K562 (cell line): ENCODE measurements around the gene PHACTR2. TPM values are rescaled to one million over a fixed set of nuclear protein-coding genes. Genes with fewer than 3 reads are reported as not detected.
A peak's percentile ranks its signal among the peaks of the same experiment; 100 is the strongest.

Source experiments
- ATAC-seq: fragments of 200-7000 bp; cut with Tn5 transposase; 3 replicates; pipeline ENCODE4 v1.9.1; 2020; ENCODE audit warnings: moderate library complexity
- BruUV-seq: library from RNA; stranded (reverse); fragments of 400-500 nt; replicated peaks from 2 replicates; lab custom pipeline; 2021; lab: Mats Ljungman, UMichigan
- CTCF ChIA-PET: fragments of 300-600 bp; formaldehyde crosslinking; extraction: SDS; loops from one replicate; lab custom pipeline; 2021; ENCODE audit warnings: low intra/inter-chr PET ratio; lab: Yijun Ruan, JAX
- POLR2A ChIA-PET: fragments of 300-600, 350-650 bp; sonication (Branson Sonifier 250); formaldehyde crosslinking; extraction: SDS; loops from one replicate; lab custom pipeline; 2021; ENCODE audit warnings: antibody characterized with exemption, inconsistent platforms; lab: Yijun Ruan, JAX
- DNase-seq, 4 experiments: peaks; one replicate each; pipeline versions ENCODE4 v3.0.0 to v3.0.0-alpha.2; 2011 to 2018; ENCODE audit warnings: low spot score in 3 of 4, mixed read lengths in 3 of 4; ENCODE audit errors: extremely low read depth in 1 of 4
- FAIRE-seq: peaks from 2 replicates; lab custom pipeline; 2011; peaks lifted over from hg19 to GRCh38; lab: Jason Lieb, UNC
- H2AFZ ChIP-seq: 2 replicates; pipeline ENCODE4 v1.6.0; 2011; ENCODE audit warnings: low read depth, low read length, control low read depth, inconsistent platforms
- H3K27ac ChIP-seq: fragments of 200-600 bp; 3 replicates; pipeline ENCODE4 v1.8.0; 2011; ENCODE audit warnings: low read depth, mild to moderate bottlenecking, control low read depth, inconsistent platforms, low read length, moderate library complexity, mixed read lengths; ENCODE audit errors: extremely low read depth
- H3K27me3 ChIP-seq, 2 experiments: fragments of 300-600 bp in 1 of 2; 2 replicates in 1 of 2; 3 replicates in 1 of 2; pipeline versions ENCODE4 v1.6.0 to v1.8.0; 2011; ENCODE audit warnings: inconsistent platforms in 2 of 2, low read length in 2 of 2, mild to moderate bottlenecking in 1 of 2, mixed read lengths in 1 of 2, moderate library complexity in 1 of 2; ENCODE audit not compliant: control insufficient read depth in 2 of 2, insufficient read depth in 2 of 2
- H3K36me3 ChIP-seq: fragments of 300-600 bp; 3 replicates; pipeline ENCODE4 v1.8.0; 2011; ENCODE audit warnings: mild to moderate bottlenecking, low read length, inconsistent platforms; ENCODE audit not compliant: control insufficient read depth, insufficient read depth
- H3K4me1 ChIP-seq, 2 experiments: fragments of 200-600 bp in 1 of 2; replicated peaks in 1 of 2; 2 replicates in 1 of 2; 3 replicates in 1 of 2; pipeline versions ENCODE4 v1.5.1 to v1.8.0; 2011; ENCODE audit warnings: inconsistent platforms in 2 of 2, low read length in 2 of 2, mild to moderate bottlenecking in 1 of 2, mixed read lengths in 1 of 2, moderate library complexity in 1 of 2; ENCODE audit not compliant: control insufficient read depth in 2 of 2, insufficient read depth in 2 of 2
- H3K4me2 ChIP-seq: 2 replicates; pipeline ENCODE4 v1.6.1; 2011; ENCODE audit warnings: low read length, control low read depth, inconsistent platforms, mixed read lengths; ENCODE audit not compliant: insufficient read depth
- H3K4me3 ChIP-seq: fragments of 200-600 bp; sonication (generic), shearing (Covaris generic); 2 replicates; pipeline ENCODE4 v1.5.1; 2016; ENCODE audit warnings: control low read depth, inconsistent platforms
- H3K79me2 ChIP-seq: fragments of 200-600 bp; 3 replicates; pipeline ENCODE4 v1.8.0; 2011; ENCODE audit warnings: low read length, inconsistent platforms; ENCODE audit not compliant: control insufficient read depth, insufficient read depth
- H3K9ac ChIP-seq, 2 experiments: 2 replicates each; pipeline versions ENCODE4 v1.6.0 to v1.6.1; 2011; ENCODE audit warnings: low read depth in 2 of 2, low read length in 2 of 2, control low read depth in 1 of 2, inconsistent platforms in 1 of 2, mild to moderate bottlenecking in 1 of 2, mixed read lengths in 1 of 2; ENCODE audit not compliant: insufficient read depth in 1 of 2
- H3K9me1 ChIP-seq: one replicate; pipeline ENCODE4 v1.6.0; 2011; ENCODE audit warnings: inconsistent platforms, mild to moderate bottlenecking, low read length, moderate library complexity; ENCODE audit not compliant: control insufficient read depth, insufficient read depth
- H3K9me3 ChIP-seq: replicated peaks from 2 replicates; pipeline ENCODE4 v1.5.1; 2011; ENCODE audit warnings: low read depth, low read length, inconsistent platforms; ENCODE audit not compliant: control insufficient read depth, insufficient read depth
- H4K20me1 ChIP-seq: replicated peaks from 2 replicates; pipeline ENCODE4 v1.6.1; 2011; ENCODE audit warnings: low read length, inconsistent platforms, mixed read lengths; ENCODE audit not compliant: control insufficient read depth, insufficient read depth
- GMEB1 ChIP-seq: fragments of 250-450 bp; sonication (Bioruptor Pico); IDR thresholded peaks from 2 replicates; pipeline ENCODE4 v1.4.0; 2020; ENCODE audit warnings: mild to moderate bottlenecking
- MAZ ChIP-seq, 2 experiments: fragments of 450-650 bp in 1 of 2; sonication (generic) in 1 of 2; formaldehyde crosslinking; IDR thresholded peaks in 1 of 2; conservative IDR thresholded peaks in 1 of 2; 2 replicates each; pipeline versions ENCODE4 v1.4.0 to v1.5.0; 2020; ENCODE audit warnings: mild to moderate bottlenecking in 1 of 2, missing genetic modification reagents in 1 of 2
- MBD2 ChIP-seq: sonication (generic); IDR thresholded peaks from 2 replicates; pipeline ENCODE4 v1.6.1; 2016; ENCODE audit warnings: low read depth, borderline replicate concordance
- NBN ChIP-seq: fragments of 450-650 bp; IDR thresholded peaks from 2 replicates; pipeline ENCODE4 v1.6.1; 2016; ENCODE audit warnings: low read depth, mild to moderate bottlenecking
- NR2C1 ChIP-seq, 2 experiments: fragments of 450-650 bp; IDR thresholded peaks; 2 replicates each; pipeline ENCODE4 v1.6.1; 2017; ENCODE audit warnings: mild to moderate bottlenecking in 2 of 2, antibody characterized with exemption in 1 of 2, inconsistent platforms in 1 of 2, missing compliant biosample characterization in 1 of 2, missing genetic modification characterization in 1 of 2
- NR2C2 ChIP-seq, 2 experiments: fragments of 200-800 bp in 1 of 2; sonication (Bioruptor generic) in 1 of 2; sonication (generic) in 1 of 2; formaldehyde crosslinking in 1 of 2; IDR thresholded peaks; 2 replicates each; pipeline versions ENCODE4 v1.6.1 to v1.8.0; 2016 to 2022; ENCODE audit warnings: mild to moderate bottlenecking in 1 of 2, missing compliant biosample characterization in 1 of 2, missing genetic modification characterization in 1 of 2, missing genetic modification reagents in 1 of 2
- NR3C1 ChIP-seq: sonication (generic); formaldehyde crosslinking; IDR thresholded peaks from 2 replicates; pipeline ENCODE4 v1.8.1; 2022; ENCODE audit warnings: missing genetic modification reagents
- ZFP30 ChIP-seq: fragments of 250-450 bp; sonication (Bioruptor Pico); IDR thresholded peaks from 2 replicates; pipeline ENCODE4 v1.8.0; 2022; ENCODE audit warnings: moderate library complexity, mild to moderate bottlenecking, inconsistent platforms, borderline replicate concordance
- ZNF551 ChIP-seq: fragments of 250-450 bp; sonication (Bioruptor Pico); IDR thresholded peaks from 2 replicates; pipeline ENCODE4 v1.5.0; 2021; ENCODE audit warnings: mild to moderate bottlenecking, moderate library complexity
- WGBS: fragments of 100-300 bp; shearing (Covaris generic); methylation state at CpG from one replicate; pipeline ENCODE4 v1.1.6; 2016; ENCODE audit warnings: low coverage, mixed read lengths; ENCODE audit not compliant: insufficient coverage; ENCODE audit errors: missing lambda C conversion rate; 5-methylcytosine and 5-hydroxymethylcytosine counted together
- in situ Hi-C: fragments of 300-500 bp; cut with MboI; formaldehyde crosslinking; loops from 4 replicates; pipeline ENCODE4 v1.15.0; 2018; ENCODE audit warnings: inconsistent platforms, mixed read lengths
- intact Hi-C: fragments of 100-400 bp; cut with micrococcal nuclease; formaldehyde crosslinking; loops from 2 replicates; pipeline ENCODE4 v1.14.2; 2022
- polyA plus RNA-seq, 8 experiments: library from polyadenylated mRNA; depleted of rRNA in 4 of 8; stranded (reverse) in 5 of 8; unstranded in 3 of 8; fragments of >200 nt; fragmentation: Nextera tagmentation in 2 of 8; fragmentation: Illumina TruSeq in 1 of 8; extraction: Ambion mirVana in 2 of 8; extraction: Trizol in 1 of 8; gene quantifications; 2 replicates each; pipeline versions ENCODE4 v1.2.1 to v1.2.3, GENCODE V29; 2011 to 2014; ENCODE audit warnings: inconsistent platforms in 1 of 8, missing spikeins in 1 of 8
- total RNA-seq, 7 experiments: library from RNA; depleted of rRNA in 6 of 7; stranded (reverse); fragments of >200 nt in 6 of 7; fragmentation: Illumina TruSeq in 2 of 7; extraction: Trizol in 2 of 7; gene quantifications; 2 replicates each; pipeline versions ENCODE4 v1.2.1 to v1.2.3, GENCODE V29; 2011 to 2021; ENCODE audit warnings: low replicate concordance in 1 of 7
- TF ChIP-seq, protein P1 (sequence below): fragments of 450-650 bp; IDR thresholded peaks from 2 replicates; pipeline ENCODE4 v1.6.1; 2017; ENCODE audit warnings: antibody characterized with exemption, mild to moderate bottlenecking

PHACTR2 gene
- total and polyA plus RNA-seq, 9 of the 15 experiments (the other 6 are each of a cell fraction or from before 2014, with no cell fraction given): 5.3 to 52.5 (median 22.9) TPM

DNA sequence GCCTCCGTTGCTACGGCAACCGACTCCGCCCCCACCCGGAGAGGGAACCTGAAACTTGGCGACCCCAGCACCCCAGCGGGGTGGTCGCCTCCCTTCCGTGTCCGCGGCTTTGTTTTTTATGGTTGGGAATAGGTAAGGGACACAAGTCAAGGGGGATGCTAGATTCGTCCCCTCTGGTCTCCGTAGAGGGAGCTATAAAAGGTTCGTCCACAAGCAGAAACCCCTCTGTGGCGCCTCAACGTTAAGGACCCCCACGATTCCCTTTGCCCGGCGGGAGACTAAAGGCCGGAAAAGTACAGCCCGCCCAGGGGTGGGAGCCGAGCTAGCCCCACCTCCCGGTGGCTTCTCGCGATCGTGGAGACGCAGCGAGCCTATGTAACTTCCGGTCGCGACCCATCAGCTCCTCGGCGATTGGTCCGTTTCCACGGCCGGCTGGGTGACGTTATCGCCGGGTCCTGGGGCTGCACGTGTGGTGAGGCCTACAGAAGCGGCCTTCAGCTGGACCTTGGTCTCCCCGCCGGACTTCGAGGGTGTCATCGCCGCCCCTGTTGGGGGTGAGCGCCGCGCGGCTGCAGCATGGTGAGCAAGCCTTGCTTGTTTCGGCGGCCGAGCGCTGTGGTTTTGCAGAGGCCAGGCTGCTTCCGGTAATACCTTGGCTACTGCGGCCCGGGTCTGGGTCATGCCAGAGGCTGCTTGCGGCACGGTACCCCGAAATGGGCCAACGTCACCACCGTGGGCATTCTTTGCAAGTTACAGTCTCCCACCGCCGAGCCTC, 165.3 kb downstream of the PHACTR2 start, which contains the start of gene LTV1:
TSS of gene LTV1 (plus strand) at position 437 of the 775 bp plus-strand sequence. CDS start at position 577, 140 bp downstream.
- Histone ChIP-seq H3K36me3 (peaks cover 41% of the 10 kb centered on the region), H3K4me2 (peak within 1 kb of the TSS; percentile 91), H4K20me1 (no peaks in the 10 kb centered on the region), H3K27ac (peak within 1 kb of the TSS; percentile 94), H3K9me1 (no peaks in the 10 kb centered on the region), H3K4me3 (peak within 1 kb of the TSS; percentile 78), H3K4me1 (peaks cover 2 to 9% of the 10 kb centered on the region in 2 experiments; a peak in 4 of 5 replicates), H2AFZ (peak within 1 kb of the TSS; percentile 92), H3K9ac (peak within 1 kb of the TSS; percentile 94 to 99), H3K27me3 (no peaks in the 10 kb centered on the region), H3K79me2 (peaks cover 52% of the 10 kb centered on the region), H3K9me3 (no peaks in the 10 kb centered on the region)
- intact Hi-C loops: loop anchor here (2.0 to 5.0 kb wide), 3 partner anchors 36 to 251 kb away; partner anchors contain the start of gene PHACTR2
- no TSS peak for BruUV-seq
- peak; percentile 99 to 100 (median 100) for DNase-seq
- WGBS: under 1% methylated on average over 61 of the region's 64 CpGs
- in situ Hi-C loops: no loop called here
- ATAC-seq: peak; percentile 99
- ChIA-PET POLR2A (interaction anchor here (0.6 to 2.4 kb wide), 23 partner anchors 10 to 944 kb away, joined by 3 to 13 read pairs (median 4); partner anchors contain the start of gene PHACTR2), CTCF (no interaction called here)
- peak; percentile 98 for FAIRE-seq
- TF ChIP-seq GMEB1 (CRISPR knock-in tag) (peak; percentile 43; the same call in 1 of the 2 replicates), MBD2 (0 out of 2 replicates have a peak, but pooled peaks have one; percentile 17), NBN (0 out of 2 replicates have a peak, but pooled peaks have one; percentile 41), NR3C1 (CRISPR knock-in tag) (peak; percentile 77; the same call in 1 of the 2 replicates), MAZ (CRISPR knock-in tag; conservative IDR thresholded peaks at IDR 0.05 in 1 of 2, IDR thresholded peaks at IDR 0.05 in 1 of 2) (peak; percentile 52 to 91; a peak in 2 of 4 replicates), ZNF551 (CRISPR knock-in tag) (no peak), NR2C1 (IDR thresholded peaks at IDR 0.05) (0 out of 2 replicates have a peak, but pooled peaks have one; percentile 37), NR2C1 (tag; IDR thresholded peaks at IDR 0.05) (peak; percentile 32; the same call in 1 of the 2 replicates), NR2C2 (CRISPR knock-in tag; IDR thresholded peaks at IDR 0.05) (peak; percentile 89), NR2C2 (tag; IDR thresholded peaks at IDR 0.05) (peak; percentile 57), ZFP30 (CRISPR knock-in tag) (no peak)
- TF ChIP-seq, protein P1, sequence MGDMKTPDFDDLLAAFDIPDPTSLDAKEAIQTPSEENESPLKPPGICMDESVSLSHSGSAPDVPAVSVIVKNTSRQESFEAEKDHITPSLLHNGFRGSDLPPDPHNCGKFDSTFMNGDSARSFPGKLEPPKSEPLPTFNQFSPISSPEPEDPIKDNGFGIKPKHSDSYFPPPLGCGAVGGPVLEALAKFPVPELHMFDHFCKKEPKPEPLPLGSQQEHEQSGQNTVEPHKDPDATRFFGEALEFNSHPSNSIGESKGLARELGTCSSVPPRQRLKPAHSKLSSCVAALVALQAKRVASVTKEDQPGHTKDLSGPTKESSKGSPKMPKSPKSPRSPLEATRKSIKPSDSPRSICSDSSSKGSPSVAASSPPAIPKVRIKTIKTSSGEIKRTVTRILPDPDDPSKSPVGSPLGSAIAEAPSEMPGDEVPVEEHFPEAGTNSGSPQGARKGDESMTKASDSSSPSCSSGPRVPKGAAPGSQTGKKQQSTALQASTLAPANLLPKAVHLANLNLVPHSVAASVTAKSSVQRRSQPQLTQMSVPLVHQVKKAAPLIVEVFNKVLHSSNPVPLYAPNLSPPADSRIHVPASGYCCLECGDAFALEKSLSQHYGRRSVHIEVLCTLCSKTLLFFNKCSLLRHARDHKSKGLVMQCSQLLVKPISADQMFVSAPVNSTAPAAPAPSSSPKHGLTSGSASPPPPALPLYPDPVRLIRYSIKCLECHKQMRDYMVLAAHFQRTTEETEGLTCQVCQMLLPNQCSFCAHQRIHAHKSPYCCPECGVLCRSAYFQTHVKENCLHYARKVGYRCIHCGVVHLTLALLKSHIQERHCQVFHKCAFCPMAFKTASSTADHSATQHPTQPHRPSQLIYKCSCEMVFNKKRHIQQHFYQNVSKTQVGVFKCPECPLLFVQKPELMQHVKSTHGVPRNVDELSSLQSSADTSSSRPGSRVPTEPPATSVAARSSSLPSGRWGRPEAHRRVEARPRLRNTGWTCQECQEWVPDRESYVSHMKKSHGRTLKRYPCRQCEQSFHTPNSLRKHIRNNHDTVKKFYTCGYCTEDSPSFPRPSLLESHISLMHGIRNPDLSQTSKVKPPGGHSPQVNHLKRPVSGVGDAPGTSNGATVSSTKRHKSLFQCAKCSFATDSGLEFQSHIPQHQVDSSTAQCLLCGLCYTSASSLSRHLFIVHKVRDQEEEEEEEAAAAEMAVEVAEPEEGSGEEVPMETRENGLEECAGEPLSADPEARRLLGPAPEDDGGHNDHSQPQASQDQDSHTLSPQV: peak; percentile 82
